ENCODE measurements around the gene PLEKHF1.

DNA sequence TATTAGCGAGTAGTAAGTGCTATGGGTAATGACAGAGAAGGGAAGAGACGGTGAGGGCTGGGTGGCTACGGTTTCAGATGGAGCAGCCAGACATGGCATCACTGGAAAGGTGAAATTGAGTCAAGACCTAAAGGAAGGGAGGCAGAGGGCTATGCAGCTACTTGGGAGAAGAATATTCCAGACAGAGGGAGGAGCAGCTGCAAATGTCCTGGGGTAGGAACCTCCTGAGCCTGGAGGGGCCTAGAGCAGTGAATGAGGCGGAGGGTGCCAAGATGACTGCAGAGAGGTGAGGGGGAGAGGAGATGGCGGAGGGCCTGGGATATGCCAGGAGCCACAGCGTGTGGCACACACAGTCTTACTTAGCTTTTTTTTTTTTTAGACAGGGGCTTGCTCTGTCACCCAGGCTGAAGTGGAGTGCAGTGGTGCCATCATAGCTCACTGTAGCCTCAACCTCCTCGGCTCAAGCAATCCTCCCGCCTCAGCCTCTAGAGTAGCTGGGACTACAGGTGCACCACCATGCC, 21.1 kb downstream of the PLEKHF1 start:
- TF ChIP-seq POLR2AphosphoS5 (IDR thresholded peaks at IDR 0.05; ENCODE audit: low read depth, low read length) (no peak), POLR2A (IDR thresholded peaks at IDR 0.05; ENCODE audit: low read depth, low read length) (no peak), TAF1 (IDR thresholded peaks at IDR 0.05; ENCODE audit: borderline replicate concordance, low read depth, low read length) (no peak)

Data from GM12892 (cell line).